Activated CD4-positive, alpha-beta T cell treated with anti-CD3 and anti-CD28 coated beads, Interleukin-2, amount 50 U/mL, for 1 hour (primary cell): ENCODE data around the gene LSM14B.
"Not testable (repeated sequence)": the region's sequence is repeated elsewhere in the genome, so short reads cannot be mapped to it uniquely, and the experiment has no call there.

Source experiments
- DNase-seq: peaks from one replicate; pipeline ENCODE4 v3.0.0-alpha.2; 2020

Gene LSM14B

DNA sequence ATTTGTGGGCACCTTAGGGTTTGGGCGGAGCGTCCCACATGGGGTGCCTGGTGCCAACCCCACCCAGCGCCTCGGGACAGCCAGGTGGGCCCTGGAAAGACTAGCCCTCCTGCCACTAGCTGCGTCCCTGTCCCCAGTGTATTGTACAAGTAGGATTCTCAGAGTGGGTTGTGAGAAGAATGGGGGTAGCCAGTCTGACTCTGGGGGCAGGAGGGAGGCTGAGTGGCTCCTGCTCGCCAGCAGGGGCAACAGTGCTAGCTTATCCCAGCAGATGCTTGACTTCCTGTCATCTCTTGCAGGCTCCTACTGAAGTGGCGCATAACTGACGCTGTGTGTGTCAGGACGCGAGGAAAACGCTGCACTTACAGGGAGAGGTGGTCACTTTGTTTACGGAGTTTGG, 11.6 kb downstream of the LSM14B start:
- DNase-seq, result no peak

- DNase-seq, result no peak
Observed at GRCh38 chr20:62134735-62135231, 12.5 kb downstream of the LSM14B start.

DNA sequence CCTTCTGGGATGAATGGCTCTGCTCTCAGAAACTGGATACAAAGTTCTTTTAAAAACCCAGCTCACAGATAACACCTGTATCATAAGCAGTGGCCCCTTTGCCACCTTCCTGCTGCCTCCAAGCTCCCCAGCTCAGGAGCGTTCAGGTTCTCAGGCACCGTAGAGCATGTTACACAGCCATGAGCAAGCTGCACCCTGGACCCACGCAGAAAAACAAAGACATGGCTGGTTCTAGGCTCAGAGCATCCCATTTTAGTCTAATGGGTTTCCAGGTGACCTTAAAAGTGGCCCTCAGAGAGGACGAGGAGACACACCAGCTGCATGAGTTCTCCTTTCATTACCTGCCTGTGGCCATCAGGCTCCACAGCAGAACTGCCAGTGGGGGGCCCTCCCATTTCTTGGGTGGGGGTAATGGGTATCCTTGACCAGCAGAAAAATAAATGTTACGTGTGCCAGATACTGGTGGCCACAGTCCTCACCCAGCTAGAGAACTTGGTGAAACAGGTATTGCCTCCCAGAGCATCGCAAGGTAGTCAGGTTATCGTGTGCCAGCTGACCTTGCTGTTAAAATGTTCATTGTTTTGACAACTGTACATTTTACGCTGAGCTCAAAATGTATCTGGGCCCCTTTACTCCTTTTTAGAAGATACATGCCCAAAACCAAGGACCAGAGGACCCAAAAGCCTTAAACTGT, 13.4 kb downstream of the LSM14B start:
- DNase-seq, result no peak

DNA sequence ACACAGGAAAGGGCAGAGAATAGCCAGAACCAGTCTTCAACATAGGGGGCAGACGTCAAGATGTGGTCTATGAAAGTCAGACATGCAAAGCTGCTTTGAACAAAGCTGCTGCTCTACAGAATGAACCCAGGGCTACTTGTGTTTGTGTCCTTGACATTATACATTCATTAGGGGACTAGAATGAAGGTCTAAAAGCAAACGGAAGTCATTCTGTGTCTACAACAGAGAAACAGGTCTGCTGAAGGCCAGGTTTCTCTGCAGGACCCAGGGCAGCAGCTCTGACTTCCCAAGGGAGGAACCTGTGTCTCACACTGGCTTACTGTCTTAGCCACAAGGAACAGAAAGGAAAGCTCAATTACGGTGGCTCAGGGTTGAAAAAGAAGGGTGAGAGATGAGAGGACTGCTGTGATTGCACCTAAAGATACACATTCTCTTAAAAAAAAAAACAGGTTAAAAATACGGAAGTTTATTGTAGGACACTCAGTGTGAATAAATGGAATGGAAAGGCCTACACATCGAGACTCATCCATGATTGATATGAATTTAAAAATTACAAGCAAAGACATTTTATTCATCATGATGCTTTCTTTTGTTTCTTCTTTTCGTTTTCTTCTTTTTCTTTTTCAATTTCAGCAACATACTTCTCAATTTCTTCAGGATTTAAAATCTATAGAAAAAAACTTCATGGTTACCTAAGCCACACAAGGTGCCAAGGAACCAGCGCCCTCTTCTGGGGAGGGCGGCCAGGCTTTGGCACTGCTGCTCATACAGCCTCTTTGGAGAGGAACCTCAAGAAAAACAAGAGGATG, 14.2 kb downstream of the LSM14B start:
- DNase-seq, result peak; percentile 76

DNA sequence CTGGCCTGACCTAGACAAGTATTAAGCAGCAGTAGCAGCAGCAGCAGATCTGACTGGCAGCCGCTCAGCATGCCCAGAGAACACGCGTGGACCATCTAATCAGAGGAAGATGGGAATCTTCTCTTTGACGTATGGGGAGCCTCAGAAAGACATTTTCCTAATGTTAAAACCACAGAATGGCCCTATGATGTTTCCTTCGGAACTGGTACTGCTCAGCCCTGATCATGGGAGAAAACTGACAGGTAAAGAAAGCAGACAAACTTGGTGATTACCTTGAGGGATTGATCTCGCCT, 14.8 kb downstream of the LSM14B start:
- DNase-seq, result no peak

- no peak for DNase-seq
Observed at GRCh38 chr20:62137478-62138203, 15.4 kb downstream of the LSM14B start.

GRCh38 chr20:62138204-62138543, 15.9 kb downstream of the LSM14B start:
- no peak for DNase-seq

DNA sequence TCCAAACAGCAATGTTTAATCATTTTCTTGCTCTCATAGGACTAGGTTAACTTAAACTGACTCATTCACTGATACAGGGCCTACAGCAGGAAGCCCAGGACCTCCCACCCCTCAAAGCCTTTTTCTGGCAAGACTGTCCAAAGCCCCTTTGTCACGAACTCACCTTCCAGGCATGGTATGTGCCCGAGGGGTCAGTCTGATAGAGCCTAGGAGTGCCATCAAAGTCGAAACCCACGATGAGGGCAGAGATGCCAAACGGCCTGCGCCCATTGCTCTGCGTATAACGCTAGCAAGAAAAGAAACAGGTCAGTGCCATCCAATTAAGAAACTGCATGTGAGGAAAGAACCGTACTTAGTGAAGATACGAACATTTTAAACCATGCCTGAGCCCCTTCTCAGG, 16.6 kb downstream of the LSM14B start:
- no peak for DNase-seq

DNA sequence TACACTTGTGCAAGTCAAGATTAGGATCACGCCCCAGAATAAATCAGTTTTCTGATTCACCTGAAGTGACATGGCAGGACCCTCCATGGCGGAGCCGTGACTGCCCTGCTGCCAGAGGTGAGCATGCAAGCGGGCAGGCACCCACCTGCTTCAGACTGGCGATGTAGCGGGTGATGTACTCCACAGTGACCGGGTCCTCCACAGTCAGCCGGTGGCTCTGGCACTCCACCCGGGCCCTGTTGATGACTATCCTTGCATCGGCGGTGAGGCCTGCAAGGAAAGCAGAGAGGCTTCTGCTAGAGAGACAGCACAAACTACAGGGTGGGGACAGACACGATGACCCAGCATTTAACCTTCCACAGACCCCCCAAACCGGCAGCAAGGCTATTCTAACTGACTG, 17.4 kb downstream of the LSM14B start:
- no peak for DNase-seq

DNA sequence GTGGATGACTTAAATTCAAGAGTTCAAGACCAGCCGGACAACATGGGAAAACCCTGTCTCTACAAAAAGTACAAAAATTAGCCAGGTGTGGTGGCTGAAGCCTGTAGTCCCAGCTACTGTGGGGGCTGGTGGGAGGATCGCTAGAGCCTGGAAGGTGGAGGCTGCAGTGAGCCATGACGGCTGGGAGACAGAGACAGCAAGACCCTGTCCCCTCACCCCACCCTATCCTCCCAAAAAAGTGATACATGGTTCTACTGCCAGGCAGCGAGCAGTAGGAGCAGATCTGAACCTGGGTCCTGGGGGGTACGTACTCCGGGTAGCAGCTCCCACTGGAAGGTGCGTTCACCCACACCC, 18.7 kb downstream of the LSM14B start:
- DNase-seq, result no peak

GRCh38 chr20:62141397-62142251, 19.3 kb downstream of the LSM14B start:
- no peak for DNase-seq

DNA sequence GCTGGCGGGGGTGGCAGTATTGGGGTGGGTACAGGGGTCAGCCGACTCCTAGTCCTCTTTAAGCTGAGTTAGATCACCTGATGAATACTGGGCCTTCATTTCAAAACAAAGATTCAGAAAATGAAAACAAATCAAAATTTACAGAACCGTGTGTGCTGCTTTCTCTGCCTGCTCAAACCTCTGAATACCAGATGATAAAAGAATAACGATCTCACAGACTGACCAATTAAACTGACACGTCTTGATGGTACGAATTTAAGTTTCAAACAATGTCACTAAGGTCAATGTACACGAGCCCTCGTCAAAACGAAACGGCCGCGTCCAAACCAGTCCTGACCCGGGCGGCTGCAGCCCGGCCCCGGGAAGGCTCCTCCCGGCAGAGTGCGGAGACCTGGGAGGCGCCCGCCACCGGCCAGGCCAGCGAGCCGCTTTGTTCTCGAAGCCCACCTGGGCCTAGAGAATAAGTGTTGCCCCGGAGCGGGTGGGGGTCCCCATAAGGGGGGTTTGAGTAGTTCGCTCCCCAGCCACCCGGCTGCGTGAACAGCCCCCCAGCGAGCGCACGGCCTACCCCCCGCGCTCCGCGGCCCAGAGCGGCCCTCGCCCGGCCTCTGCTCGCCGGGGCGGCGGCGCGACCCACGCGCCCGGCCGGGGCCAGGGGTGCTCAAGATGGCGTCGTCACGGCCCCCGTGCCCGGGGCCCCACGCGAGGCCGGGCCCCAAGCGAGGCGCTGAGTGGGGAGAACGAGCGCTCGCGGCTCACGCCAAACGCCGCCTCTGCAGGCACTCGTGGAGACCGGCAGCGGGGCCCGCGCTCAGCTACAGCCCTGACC, 20.2 kb downstream of the LSM14B start:
- DNase-seq, result no peak

DNA sequence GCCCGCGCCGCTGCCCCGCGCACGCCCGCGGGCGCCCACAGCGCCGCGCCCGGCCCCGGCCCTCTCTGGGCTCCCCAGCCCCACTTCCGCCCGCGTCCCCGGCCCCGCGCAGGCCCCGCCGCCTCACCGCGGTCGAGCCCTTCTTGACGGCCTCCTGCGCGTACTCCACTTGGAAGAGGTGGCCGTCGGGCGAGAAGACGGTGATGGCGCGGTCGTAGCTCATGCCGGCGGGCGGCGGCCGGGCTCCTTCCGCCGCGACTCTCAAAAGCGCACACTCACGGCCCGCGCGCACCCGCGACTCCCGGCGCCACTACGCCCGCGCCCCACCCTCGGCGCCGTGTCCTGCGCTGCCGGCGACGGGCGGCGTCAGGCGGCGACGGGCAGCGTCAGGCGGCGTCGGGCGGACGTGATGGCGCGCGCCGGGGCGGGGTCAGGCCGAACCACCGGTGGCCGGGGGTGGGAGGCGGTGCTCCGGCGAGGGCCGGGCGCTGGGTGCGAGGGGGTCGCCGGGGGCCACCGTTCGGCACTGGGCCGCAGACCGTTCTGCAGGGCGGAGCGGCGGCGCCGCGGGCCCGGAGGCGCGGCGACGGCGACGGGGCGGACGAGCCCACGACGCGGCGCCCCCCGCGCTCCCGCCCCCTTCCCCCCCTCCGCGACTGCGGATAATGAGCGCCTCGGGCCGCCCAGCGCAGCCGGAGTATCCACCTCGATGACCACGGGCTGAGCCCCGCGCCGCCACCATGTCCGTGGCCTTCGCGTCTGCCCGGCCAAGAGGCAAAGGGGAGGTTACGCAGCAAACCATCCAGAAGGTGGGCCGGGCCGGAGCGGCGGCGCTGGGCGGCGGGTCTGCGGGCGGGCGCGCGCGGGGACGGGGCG, 21.0 kb downstream of the LSM14B start, which contains the start of the genes PSMA7 and SS18L1:
PSMA7 (minus strand) TSS at position 314 of the 876 bp plus-strand sequence; CDS start at position 223, 91 bp downstream.
SS18L1 (plus strand) TSS at position 689 of the 876 bp plus-strand sequence; CDS start at position 741, 52 bp downstream.
- DNase-seq, result peak; percentile 83

- peak; percentile 39 for DNase-seq
Observed at GRCh38 chr20:62143957-62144825, 21.9 kb downstream of the LSM14B start.

GRCh38 chr20:62145688-62146018, 23.4 kb downstream of the LSM14B start:
- no peak for DNase-seq

- no peak for DNase-seq
Observed at GRCh38 chr20:62146019-62146755, 23.9 kb downstream of the LSM14B start.

DNA sequence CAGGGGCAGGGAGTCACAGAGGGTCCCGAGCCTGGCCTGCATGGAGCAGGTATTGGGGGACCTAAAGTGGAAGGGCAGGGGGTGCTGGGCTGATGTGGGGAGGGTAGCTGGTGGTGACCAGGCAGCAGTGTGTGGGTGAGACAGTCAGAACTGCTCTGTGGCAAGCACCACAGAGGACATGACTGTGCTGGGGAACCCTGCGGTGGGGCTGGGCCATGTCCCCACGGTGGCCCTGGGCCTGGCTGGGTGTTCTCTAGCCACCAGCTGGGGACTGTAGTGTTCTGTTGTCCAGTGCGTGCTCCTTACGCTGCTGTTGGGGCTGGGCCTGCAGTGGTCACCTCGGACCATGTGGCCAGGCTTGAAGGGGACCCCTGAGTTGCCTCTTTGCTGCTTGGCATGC, 24.9 kb downstream of the LSM14B start:
- no peak for DNase-seq

DNA sequence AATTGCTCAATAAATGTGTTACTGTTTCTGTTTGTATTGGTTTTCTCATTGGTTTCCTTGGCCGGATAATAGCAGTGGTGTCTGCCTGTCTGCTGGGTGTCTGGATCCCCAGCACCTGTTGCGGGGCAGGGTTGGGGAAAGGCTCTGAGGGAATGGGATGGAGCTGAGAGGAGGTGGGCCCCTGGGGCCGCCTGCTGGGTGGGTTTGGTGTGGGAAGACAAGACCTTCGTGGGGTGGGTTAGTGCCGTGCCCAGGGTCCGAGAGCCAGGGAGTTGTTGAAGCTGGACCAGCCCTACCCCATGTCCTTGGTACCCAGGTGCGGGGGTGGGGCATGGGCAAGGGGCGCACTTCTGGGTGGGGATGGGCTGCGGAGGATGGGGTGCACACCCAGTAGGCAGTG, 25.3 kb downstream of the LSM14B start:
- DNase-seq, result no peak

DNA sequence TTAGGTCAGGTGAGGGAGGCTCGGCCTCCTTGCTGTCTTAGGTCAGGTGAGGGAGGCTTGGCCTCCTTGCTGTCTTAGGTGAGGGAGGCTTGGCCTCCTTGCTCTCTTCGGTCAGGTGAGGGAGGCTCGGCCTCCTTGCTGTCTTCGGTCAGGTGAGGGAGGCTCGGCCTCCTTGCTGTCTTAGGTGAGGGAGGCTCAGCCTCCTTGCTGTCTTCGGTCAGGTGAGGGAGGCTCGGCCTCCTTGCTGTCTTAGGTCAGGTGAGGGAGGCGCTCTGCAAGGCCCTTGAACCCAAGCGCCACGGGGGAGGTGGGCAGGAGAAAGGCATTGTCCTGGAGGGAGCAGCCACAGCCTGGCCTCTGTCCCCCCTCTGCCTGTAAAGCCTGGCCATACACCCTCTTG, 26.1 kb downstream of the LSM14B start:
- DNase-seq, result not testable (repeated sequence)
